Body of pancreas (tissue), 4 donors: ENCODE results near the gene SULT1E1.

ENCODE experiments used
- CTCF ChIP-seq, 7 experiments: fragments of 450-650 bp in 4 of 7; fragments of 200-600 bp in 3 of 7; sonication (generic) in 3 of 7; IDR thresholded peaks; one replicate each; pipeline ENCODE4 v1.5.1; 2016 to 2019; ENCODE audit warnings: antibody characterized with exemption in 7 of 7
- POLR2A ChIP-seq, 3 donors: fragments of 450-650 bp; IDR thresholded peaks; one replicate each; pipeline ENCODE4 v1.6.1; 2016; ENCODE audit warnings: antibody characterized with exemption in 3 of 3, mild to moderate bottlenecking in 2 of 3

DNA sequence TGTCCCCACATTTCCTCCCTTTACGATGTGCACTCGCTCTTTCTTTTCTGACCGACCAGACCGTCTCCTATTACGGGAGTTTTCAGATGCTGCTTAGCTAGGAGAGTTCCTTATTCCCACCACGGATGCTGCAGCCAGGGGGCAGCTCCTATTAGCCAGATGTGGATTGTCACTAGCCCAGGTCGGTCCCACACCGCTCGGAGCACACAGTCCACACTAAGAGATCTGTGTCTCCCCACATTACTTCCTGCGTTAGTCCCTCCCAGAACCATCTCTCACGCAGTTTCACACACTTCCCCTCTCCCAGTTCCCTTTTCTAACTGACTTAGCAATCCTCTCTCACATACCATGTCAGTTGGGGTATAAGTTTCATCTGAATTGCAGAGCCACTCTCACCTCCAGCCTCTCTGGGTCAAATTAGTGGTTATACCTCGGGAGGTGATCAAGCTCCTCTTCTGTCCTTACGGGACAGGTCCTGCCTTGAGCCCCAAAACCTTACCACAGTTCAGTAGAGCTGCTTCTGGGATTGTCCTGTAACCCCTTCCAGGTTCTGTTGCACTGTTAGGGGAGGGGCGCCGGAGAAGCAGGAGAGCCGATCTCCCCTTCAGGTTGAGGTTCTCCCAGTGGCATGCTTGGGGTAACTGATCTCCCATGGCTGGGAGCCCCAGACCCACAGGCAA lies 28.2 kb downstream of the SULT1E1 start:
- TF ChIP-seq CTCF (IDR thresholded peaks at IDR 0.05) (no peak), POLR2A (IDR thresholded peaks at IDR 0.05) (no peak)
